Hepatocyte (in vitro differentiated cells): Measurements from ENCODE around the gene SHISAL2A. TPM values are rescaled to one million over a fixed set of nuclear protein-coding genes. Genes with fewer than 3 reads are reported as not detected.

ENCODE experiments used
- DNase-seq: peaks from one replicate; pipeline ENCODE4 v3.0.0-alpha.2; 2016; ENCODE audit warnings: low spot score
- H2AFZ ChIP-seq: fragments of 200-600 bp; sonication (generic); 2 replicates; pipeline ENCODE4 v1.6.0; 2016; ENCODE audit warnings: antibody characterized with exemption, mild to moderate bottlenecking
- H3K27ac ChIP-seq: fragments of 200-600 bp; sonication (generic); 2 replicates; pipeline ENCODE4 v1.5.1; 2016; ENCODE audit warnings: mild to moderate bottlenecking
- H3K27me3 ChIP-seq: fragments of 200-600 bp; sonication (generic); 2 replicates; pipeline ENCODE4 v1.6.1; 2016
- H3K36me3 ChIP-seq: fragments of 200-600 bp; sonication (generic); replicated peaks from 2 replicates; pipeline ENCODE4 v1.5.1; 2016; ENCODE audit warnings: low read depth; ENCODE audit not compliant: insufficient read depth
- H3K4me1 ChIP-seq: fragments of 200-600 bp; sonication (generic); 2 replicates; pipeline ENCODE4 v1.5.1; 2016; ENCODE audit warnings: mild to moderate bottlenecking, moderate library complexity; ENCODE audit not compliant: insufficient read depth
- H3K4me2 ChIP-seq: fragments of 200-600 bp; sonication (generic); 2 replicates; pipeline ENCODE4 v1.6.0; 2016
- H3K4me3 ChIP-seq: fragments of 200-600 bp; sonication (generic); 2 replicates; pipeline ENCODE4 v1.5.1; 2016; ENCODE audit warnings: mild to moderate bottlenecking
- H3K79me2 ChIP-seq: fragments of 200-600 bp; sonication (generic); 2 replicates; pipeline ENCODE4 v1.6.0; 2017; ENCODE audit warnings: mild to moderate bottlenecking
- H3K9me2 ChIP-seq: fragments of 200-600 bp; sonication (generic); replicated peaks from 2 replicates; pipeline ENCODE4 v1.6.0; 2017; ENCODE audit warnings: mild to moderate bottlenecking; ENCODE audit not compliant: insufficient read depth
- H3K9me3 ChIP-seq: fragments of 200-600 bp; sonication (generic); 2 replicates; pipeline ENCODE4 v1.5.1; 2016; ENCODE audit warnings: low read depth, mild to moderate bottlenecking
- H4K20me1 ChIP-seq: fragments of 200-600 bp; sonication (generic); 2 replicates; pipeline ENCODE4 v1.6.0; 2016; ENCODE audit warnings: mild to moderate bottlenecking; ENCODE audit not compliant: insufficient read depth, poor library complexity, severe bottlenecking
- CTCF ChIP-seq: fragments of 200-600 bp; sonication (generic); IDR thresholded peaks from 2 replicates; pipeline ENCODE4 v1.5.1; 2016; ENCODE audit warnings: antibody characterized with exemption, mild to moderate bottlenecking; ENCODE audit not compliant: poor library complexity
- EZH2 ChIP-seq: fragments of 200-600 bp; sonication (generic); IDR thresholded peaks from 2 replicates; pipeline ENCODE4 v1.6.1; 2016; ENCODE audit warnings: antibody characterized with exemption, mild to moderate bottlenecking, borderline replicate concordance
- EZH2phosphoT487 ChIP-seq: fragments of 200-600 bp; sonication (generic); IDR thresholded peaks from one replicate; pipeline ENCODE4 v1.6.1; 2018; ENCODE audit warnings: antibody characterized with exemption, mild to moderate bottlenecking, low read depth, moderate library complexity; ENCODE audit not compliant: unreplicated experiment, severe bottlenecking
- WGBS: methylation state at CpG from one replicate; pipeline ENCODE4 v1.1.6; 2016; ENCODE audit warnings: low lambda C conversion rate; ENCODE audit errors: missing lambda C conversion rate; 5-methylcytosine and 5-hydroxymethylcytosine counted together
- polyA plus RNA-seq: library from polyadenylated mRNA; unstranded; fragments of >200 nt; fragmentation: Nextera tagmentation; extraction: Ambion mirVana; gene quantifications from 2 replicates; pipeline ENCODE4 v1.2.1, GENCODE V29; 2016
- total RNA-seq: library from RNA; depleted of rRNA; stranded (reverse); fragments of >200 nt; gene quantifications from 2 replicates; pipeline ENCODE4 v1.2.3, GENCODE V29; 2014

The SHISAL2A gene
- total and polyA plus RNA-seq, 2 experiments from 2014 or later: 0.47 to 0.89 TPM

- no peaks in the 10 kb centered on the region for H4K20me1 ChIP-seq
- DNase-seq: no peak
- no peak overlapping the region for H2AFZ ChIP-seq
- no peak overlapping the region for H3K4me2 ChIP-seq
- H3K4me1 ChIP-seq: peaks cover 21% of the 10 kb centered on the region
- 74% methylated on average over 11 of the region's 11 CpGs for WGBS
- TF ChIP-seq EZH2phosphoT487 (no peak), EZH2 (no peak), CTCF (no peak)
- no peaks in the 10 kb centered on the region for H3K79me2 ChIP-seq
- H3K36me3 ChIP-seq: no peaks in the 10 kb centered on the region
- H3K4me3 ChIP-seq: no peak overlapping the region
- H3K27ac ChIP-seq: no peak overlapping the region
- H3K27me3 ChIP-seq: peaks cover 18% of the 10 kb centered on the region
- no peaks in the 10 kb centered on the region for H3K9me3 ChIP-seq
- H3K9me2 ChIP-seq: no peaks in the 10 kb centered on the region
These were observed 4.0 kb downstream of the SHISAL2A start for GRCh38 chr1:52636721-52637695.

GRCh38 chr1:52637946-52638345 lies 5.0 kb downstream of the SHISAL2A start:
- Histone ChIP-seq H3K4me3 (no peak overlapping the region), H3K4me2 (no peak overlapping the region), H3K36me3 (no peaks in the 10 kb centered on the region), H2AFZ (no peak overlapping the region), H3K9me3 (no peaks in the 10 kb centered on the region), H3K9me2 (no peaks in the 10 kb centered on the region), H3K27me3 (peaks cover 10% of the 10 kb centered on the region), H3K79me2 (no peaks in the 10 kb centered on the region), H4K20me1 (no peaks in the 10 kb centered on the region), H3K4me1 (peaks cover 17% of the 10 kb centered on the region), H3K27ac (no peak overlapping the region)
- 67% methylated on average over 4 of the region's 4 CpGs for WGBS
- no peak for DNase-seq
- TF ChIP-seq EZH2phosphoT487: no peak
- no peak for TF ChIP-seq CTCF
- TF ChIP-seq EZH2: no peak

GRCh38 chr1:52640697-52641096 lies 7.7 kb downstream of the SHISAL2A start:
- Histone ChIP-seq H3K27me3 (no peaks in the 10 kb centered on the region), H3K9me2 (no peaks in the 10 kb centered on the region), H3K4me1 (peaks cover 7% of the 10 kb centered on the region), H3K9me3 (no peaks in the 10 kb centered on the region), H3K79me2 (no peaks in the 10 kb centered on the region), H3K4me3 (no peak overlapping the region), H4K20me1 (no peaks in the 10 kb centered on the region), H2AFZ (no peak overlapping the region), H3K36me3 (no peaks in the 10 kb centered on the region), H3K27ac (no peak overlapping the region), H3K4me2 (no peak overlapping the region)
- TF ChIP-seq EZH2phosphoT487 (no peak), CTCF (no peak), EZH2 (no peak)
- 91% methylated on average over 6 of the region's 6 CpGs for WGBS
- no peak for DNase-seq
